Prostate gland (tissue), 2 donors: ENCODE results near the gene DPP9.

Source experiments
- CTCF ChIP-seq, 4 experiments: fragments of 200-600 bp in 2 of 4; fragments of 450-650 bp in 2 of 4; sonication (generic) in 2 of 4; IDR thresholded peaks; 1 replicate in 3 of 4; 2 replicates in 1 of 4; pipeline ENCODE4 v1.5.1; 2016 to 2019; ENCODE audit warnings: antibody characterized with exemption in 4 of 4, mild to moderate bottlenecking in 2 of 4, moderate library complexity in 2 of 4
- POLR2AphosphoS5 ChIP-seq: sonication (generic); formaldehyde crosslinking; IDR thresholded peaks from one replicate; pipeline ENCODE4 v1.6.1; 2017; ENCODE audit warnings: antibody characterized with exemption

- peak; percentile 87 to 96 (median 91) for TF ChIP-seq CTCF (IDR thresholded peaks at IDR 0.05)
- TF ChIP-seq POLR2AphosphoS5, result no peak
Observed at GRCh38 chr19:4636151-4636717, 87.4 kb downstream of the DPP9 start.
